ENCODE data around the gene GSN. TPM values are rescaled to one million over a fixed set of nuclear protein-coding genes. Genes with fewer than 3 reads are reported as not detected.

GSN gene
- total and polyA plus RNA-seq, 2 of the 13 experiments (the other 11 are each of a cell fraction or from before 2014, with no cell fraction given) = 294 to 307 TPM

DNA sequence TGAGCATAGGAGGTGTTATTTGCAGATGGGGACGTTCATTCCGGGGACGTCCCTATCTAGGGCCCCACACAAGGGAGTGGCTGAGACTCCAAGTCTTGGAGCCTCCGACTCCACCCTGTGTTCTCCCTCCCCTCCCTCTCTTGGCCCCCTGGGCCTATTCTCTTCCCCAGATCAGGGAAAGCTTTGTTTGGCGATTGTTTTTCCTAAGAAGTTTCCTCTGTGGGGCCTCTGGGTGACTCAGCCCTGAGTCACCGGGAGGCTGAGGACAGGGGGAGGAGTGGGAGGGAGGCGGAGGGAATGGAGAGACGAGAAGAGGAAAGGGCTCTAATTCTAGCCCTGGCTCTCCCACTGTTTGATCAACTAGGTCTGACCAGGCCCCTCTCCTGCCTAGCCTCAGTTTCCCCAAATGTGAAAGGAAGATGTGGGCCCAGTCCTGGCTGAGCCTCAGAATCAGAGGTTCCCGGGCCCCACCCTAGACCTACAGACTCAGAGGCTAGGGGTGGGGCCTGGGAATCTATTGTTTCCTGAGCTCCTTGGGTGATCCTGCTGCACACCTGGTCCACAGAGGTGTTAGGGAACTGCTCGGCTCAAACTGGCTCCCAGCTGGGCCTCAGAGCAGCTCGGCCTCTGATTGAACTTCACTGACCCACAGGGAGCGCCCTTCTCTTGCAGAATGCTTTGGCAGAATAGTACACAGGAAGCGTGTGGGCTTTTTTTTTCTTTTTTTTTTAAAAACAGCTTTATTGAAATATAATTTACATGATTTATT lies 19.2 kb downstream of the GSN start (continued):
- TF ChIP-seq SIX1 (CRISPR knock-in tag; IDR thresholded peaks at IDR 0.05; ENCODE audit: borderline replicate concordance) (no peak; the same call in 1 of the 2 replicates), MED1 (CRISPR knock-in tag; IDR thresholded peaks at IDR 0.05) (peak; percentile 78), ZNF660 (CRISPR knock-in tag; IDR thresholded peaks at IDR 0.05; ENCODE audit: borderline replicate concordance, low read depth) (no peak), ZNF766 (CRISPR knock-in tag; IDR thresholded peaks at IDR 0.05; ENCODE audit: borderline replicate concordance) (peak; percentile 33; the same call in 1 of the 2 replicates), ZNF790 (CRISPR knock-in tag; IDR thresholded peaks at IDR 0.05; ENCODE audit: borderline replicate concordance) (no peak), ZNF83 (CRISPR knock-in tag; IDR thresholded peaks at IDR 0.05; ENCODE audit: borderline replicate concordance) (no peak), HNRNPUL1 (IDR thresholded peaks at IDR 0.05; ENCODE audit: low read depth, low read length) (no peak), NR2F6 (IDR thresholded peaks at IDR 0.05) (no peak), NR2F6 (CRISPR knock-in tag; IDR thresholded peaks at IDR 0.05) (peak; percentile 15; the same call in 1 of the 2 replicates), RBM39 (IDR thresholded peaks at IDR 0.05; ENCODE audit: low read depth, low read length, poor library complexity, severe bottlenecking) (no peak), ZNF607 (CRISPR knock-in tag; IDR thresholded peaks at IDR 0.05; ENCODE audit: borderline replicate concordance) (no peak), ZNF841 (CRISPR knock-in tag; IDR thresholded peaks at IDR 0.05; ENCODE audit: borderline replicate concordance) (no peak), KDM1A (CRISPR knock-in tag; IDR thresholded peaks at IDR 0.05) (no peak)
- TF ChIP-seq, protein P1, sequence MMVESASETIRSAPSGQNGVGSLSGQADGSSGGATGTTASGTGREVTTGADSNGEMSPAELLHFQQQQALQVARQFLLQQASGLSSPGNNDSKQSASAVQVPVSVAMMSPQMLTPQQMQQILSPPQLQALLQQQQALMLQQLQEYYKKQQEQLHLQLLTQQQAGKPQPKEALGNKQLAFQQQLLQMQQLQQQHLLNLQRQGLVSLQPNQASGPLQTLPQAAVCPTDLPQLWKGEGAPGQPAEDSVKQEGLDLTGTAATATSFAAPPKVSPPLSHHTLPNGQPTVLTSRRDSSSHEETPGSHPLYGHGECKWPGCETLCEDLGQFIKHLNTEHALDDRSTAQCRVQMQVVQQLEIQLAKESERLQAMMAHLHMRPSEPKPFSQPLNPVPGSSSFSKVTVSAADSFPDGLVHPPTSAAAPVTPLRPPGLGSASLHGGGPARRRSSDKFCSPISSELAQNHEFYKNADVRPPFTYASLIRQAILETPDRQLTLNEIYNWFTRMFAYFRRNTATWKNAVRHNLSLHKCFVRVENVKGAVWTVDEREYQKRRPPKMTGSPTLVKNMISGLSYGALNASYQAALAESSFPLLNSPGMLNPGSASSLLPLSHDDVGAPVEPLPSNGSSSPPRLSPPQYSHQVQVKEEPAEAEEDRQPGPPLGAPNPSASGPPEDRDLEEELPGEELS (CRISPR knock-in tag; IDR thresholded peaks at IDR 0.05) = peak; percentile 75
- TF ChIP-seq, protein P2, sequence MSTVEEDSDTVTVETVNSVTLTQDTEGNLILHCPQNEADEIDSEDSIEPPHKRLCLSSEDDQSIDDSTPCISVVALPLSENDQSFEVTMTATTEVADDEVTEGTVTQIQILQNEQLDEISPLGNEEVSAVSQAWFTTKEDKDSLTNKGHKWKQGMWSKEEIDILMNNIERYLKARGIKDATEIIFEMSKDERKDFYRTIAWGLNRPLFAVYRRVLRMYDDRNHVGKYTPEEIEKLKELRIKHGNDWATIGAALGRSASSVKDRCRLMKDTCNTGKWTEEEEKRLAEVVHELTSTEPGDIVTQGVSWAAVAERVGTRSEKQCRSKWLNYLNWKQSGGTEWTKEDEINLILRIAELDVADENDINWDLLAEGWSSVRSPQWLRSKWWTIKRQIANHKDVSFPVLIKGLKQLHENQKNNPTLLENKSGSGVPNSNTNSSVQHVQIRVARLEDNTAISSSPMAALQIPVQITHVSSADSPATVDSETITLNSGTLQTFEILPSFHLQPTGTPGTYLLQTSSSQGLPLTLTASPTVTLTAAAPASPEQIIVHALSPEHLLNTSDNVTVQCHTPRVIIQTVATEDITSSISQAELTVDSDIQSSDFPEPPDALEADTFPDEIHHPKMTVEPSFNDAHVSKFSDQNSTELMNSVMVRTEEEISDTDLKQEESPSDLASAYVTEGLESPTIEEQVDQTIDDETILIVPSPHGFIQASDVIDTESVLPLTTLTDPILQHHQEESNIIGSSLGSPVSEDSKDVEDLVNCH (CRISPR knock-in tag; IDR thresholded peaks at IDR 0.05) = no peak
- TF ChIP-seq, protein P3, sequence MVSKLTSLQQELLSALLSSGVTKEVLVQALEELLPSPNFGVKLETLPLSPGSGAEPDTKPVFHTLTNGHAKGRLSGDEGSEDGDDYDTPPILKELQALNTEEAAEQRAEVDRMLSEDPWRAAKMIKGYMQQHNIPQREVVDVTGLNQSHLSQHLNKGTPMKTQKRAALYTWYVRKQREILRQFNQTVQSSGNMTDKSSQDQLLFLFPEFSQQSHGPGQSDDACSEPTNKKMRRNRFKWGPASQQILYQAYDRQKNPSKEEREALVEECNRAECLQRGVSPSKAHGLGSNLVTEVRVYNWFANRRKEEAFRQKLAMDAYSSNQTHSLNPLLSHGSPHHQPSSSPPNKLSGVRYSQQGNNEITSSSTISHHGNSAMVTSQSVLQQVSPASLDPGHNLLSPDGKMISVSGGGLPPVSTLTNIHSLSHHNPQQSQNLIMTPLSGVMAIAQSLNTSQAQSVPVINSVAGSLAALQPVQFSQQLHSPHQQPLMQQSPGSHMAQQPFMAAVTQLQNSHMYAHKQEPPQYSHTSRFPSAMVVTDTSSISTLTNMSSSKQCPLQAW (CRISPR knock-in tag; IDR thresholded peaks at IDR 0.05) = no peak
- TF ChIP-seq, protein P4, sequence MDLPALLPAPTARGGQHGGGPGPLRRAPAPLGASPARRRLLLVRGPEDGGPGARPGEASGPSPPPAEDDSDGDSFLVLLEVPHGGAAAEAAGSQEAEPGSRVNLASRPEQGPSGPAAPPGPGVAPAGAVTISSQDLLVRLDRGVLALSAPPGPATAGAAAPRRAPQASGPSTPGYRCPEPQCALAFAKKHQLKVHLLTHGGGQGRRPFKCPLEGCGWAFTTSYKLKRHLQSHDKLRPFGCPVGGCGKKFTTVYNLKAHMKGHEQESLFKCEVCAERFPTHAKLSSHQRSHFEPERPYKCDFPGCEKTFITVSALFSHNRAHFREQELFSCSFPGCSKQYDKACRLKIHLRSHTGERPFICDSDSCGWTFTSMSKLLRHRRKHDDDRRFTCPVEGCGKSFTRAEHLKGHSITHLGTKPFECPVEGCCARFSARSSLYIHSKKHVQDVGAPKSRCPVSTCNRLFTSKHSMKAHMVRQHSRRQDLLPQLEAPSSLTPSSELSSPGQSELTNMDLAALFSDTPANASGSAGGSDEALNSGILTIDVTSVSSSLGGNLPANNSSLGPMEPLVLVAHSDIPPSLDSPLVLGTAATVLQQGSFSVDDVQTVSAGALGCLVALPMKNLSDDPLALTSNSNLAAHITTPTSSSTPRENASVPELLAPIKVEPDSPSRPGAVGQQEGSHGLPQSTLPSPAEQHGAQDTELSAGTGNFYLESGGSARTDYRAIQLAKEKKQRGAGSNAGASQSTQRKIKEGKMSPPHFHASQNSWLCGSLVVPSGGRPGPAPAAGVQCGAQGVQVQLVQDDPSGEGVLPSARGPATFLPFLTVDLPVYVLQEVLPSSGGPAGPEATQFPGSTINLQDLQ (CRISPR knock-in tag; IDR thresholded peaks at IDR 0.05) = no peak
- TF ChIP-seq, protein P5, sequence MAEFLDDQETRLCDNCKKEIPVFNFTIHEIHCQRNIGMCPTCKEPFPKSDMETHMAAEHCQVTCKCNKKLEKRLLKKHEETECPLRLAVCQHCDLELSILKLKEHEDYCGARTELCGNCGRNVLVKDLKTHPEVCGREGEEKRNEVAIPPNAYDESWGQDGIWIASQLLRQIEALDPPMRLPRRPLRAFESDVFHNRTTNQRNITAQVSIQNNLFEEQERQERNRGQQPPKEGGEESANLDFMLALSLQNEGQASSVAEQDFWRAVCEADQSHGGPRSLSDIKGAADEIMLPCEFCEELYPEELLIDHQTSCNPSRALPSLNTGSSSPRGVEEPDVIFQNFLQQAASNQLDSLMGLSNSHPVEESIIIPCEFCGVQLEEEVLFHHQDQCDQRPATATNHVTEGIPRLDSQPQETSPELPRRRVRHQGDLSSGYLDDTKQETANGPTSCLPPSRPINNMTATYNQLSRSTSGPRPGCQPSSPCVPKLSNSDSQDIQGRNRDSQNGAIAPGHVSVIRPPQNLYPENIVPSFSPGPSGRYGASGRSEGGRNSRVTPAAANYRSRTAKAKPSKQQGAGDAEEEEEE (CRISPR knock-in tag; IDR thresholded peaks at IDR 0.05; ENCODE audit: borderline replicate concordance) = no peak

All from HepG2 (cell line).